ENCODE results near the gene TRIM26. TPM values are rescaled to one million over a fixed set of nuclear protein-coding genes. Genes with fewer than 3 reads are reported as not detected.

TRIM26 gene
- total and polyA plus RNA-seq, 2 of the 13 experiments (the other 11 are each of a cell fraction or from before 2014, with no cell fraction given) = 27.1 to 38.7 TPM

GRCh38 chr6:30238178-30238795 lies 25.1 kb upstream of the TRIM26 start (continued):
- TF ChIP-seq YY1 (IDR thresholded peaks at IDR 0.05; ENCODE audit: insufficient read depth, insufficient replicate concordance, low read depth, low read length) (peak; percentile 18), SMC3 (IDR thresholded peaks at IDR 0.05; ENCODE audit: low read length) (peak; percentile 72)

- CTCF ChIA-PET (ENCODE audit: low intra/inter-chr PET ratio, low total read pairs) = no interaction called here
- 5% methylated on average over 2 of the region's 2 CpGs for WGBS (ENCODE audit: low lambda C conversion rate)
- H3K79me2 ChIP-seq (ENCODE audit: insufficient read depth, low read length) = no peaks in the 10 kb centered on the region
- no peak overlapping the region for H3K4me2 ChIP-seq (ENCODE audit: low read depth, low read length)
- H3K27me3 ChIP-seq (ENCODE audit: control insufficient read depth in 1 of 2, insufficient read depth in 2 of 2, low read length in 2 of 2) = peaks cover 0 to 17% of the 10 kb centered on the region in 2 experiments; a peak in 4 of 5 replicates
- no peaks in the 10 kb centered on the region for H3K9me3 ChIP-seq (ENCODE audit: low read length)
- no peak for TF ChIP-seq ZNF788 (CRISPR knock-in tag; IDR thresholded peaks at IDR 0.05; ENCODE audit: borderline replicate concordance)
- no peak for TF ChIP-seq KLF11 (CRISPR knock-in tag; IDR thresholded peaks at IDR 0.05)
- no peak for TF ChIP-seq HINFP (CRISPR knock-in tag; IDR thresholded peaks at IDR 0.05; ENCODE audit: low read depth)
- no peak for TF ChIP-seq TBL1XR1 (IDR thresholded peaks at IDR 0.05; ENCODE audit: borderline replicate concordance, low read length, partially characterized antibody)
- TF ChIP-seq ZNF580 (CRISPR knock-in tag; IDR thresholded peaks at IDR 0.05; ENCODE audit: borderline replicate concordance, low read depth) = no peak
- no peak for TF ChIP-seq ZNF451 (CRISPR knock-in tag; IDR thresholded peaks at IDR 0.05)
- no peak for TF ChIP-seq SP2 (CRISPR knock-in tag; IDR thresholded peaks at IDR 0.05)
- no peak for TF ChIP-seq ZBTB33 (CRISPR knock-in tag; IDR thresholded peaks at IDR 0.05)
- H3K4me3 ChIP-seq (replicated peaks in 1 of 3; ENCODE audit: insufficient read depth in 1 of 3, low read depth in 2 of 3, low read length in 3 of 3) = no peak overlapping the region
- BruUV-seq (replicated peaks) = no TSS peak
- in situ Hi-C loops (cut with HindIII; ENCODE audit: extremely low pct_ligation_motif_present, low pct_unique_long_range_greater_than_20kb) = no loop called here
- ATAC-seq (no peak), FAIRE-seq (no peak), DNase-seq (ENCODE audit: low spot score) (no peak)
- POLR2A ChIA-PET = no interaction called here
- no peaks in the 10 kb centered on the region for H3K36me3 ChIP-seq (replicated peaks in 1 of 2; ENCODE audit: control insufficient read depth in 1 of 2, insufficient read depth in 2 of 2, low read length in 2 of 2)
- H3K27ac ChIP-seq (ENCODE audit: extremely low read length, insufficient read depth, low read length) = no peak overlapping the region
- intact Hi-C loops (cut with micrococcal nuclease; ENCODE audit: unreplicated experiment) = loop anchor here (10.0 kb wide), 1 partner anchor 90 kb away; the partner anchor contains the start of gene TRIM39
- no peak overlapping the region for H3K9ac ChIP-seq (ENCODE audit: insufficient read depth, low read depth, low read length)
- no peaks in the 10 kb centered on the region for H3K4me1 ChIP-seq (ENCODE audit: insufficient read depth, low read length)
- no peak overlapping the region for H2AFZ ChIP-seq (ENCODE audit: low read length)
- no peaks in the 10 kb centered on the region for H4K20me1 ChIP-seq (ENCODE audit: insufficient read depth, low read length)
Measured at GRCh38 chr6:30234356-30234755, 21.1 kb upstream of the TRIM26 start.
